Activated T-helper 2 cell treated with anti-CD3 and anti-CD28 coated beads, Interferon-gamma antibody, Interleukin-2, Interleukin-4, amounts not matched to agents 10 μg/mL and 5 μg/mL and 100 μg/mL, durations not matched to agents 14 hours and 24 hours and 36 hours (primary cell): ENCODE results near the gene ULK4. TPM values are rescaled to one million over a fixed set of nuclear protein-coding genes. Genes with fewer than 3 reads are reported as not detected.

Experiments
- DNase-seq: peaks from one replicate; pipeline ENCODE4 v3.0.0; 2021; ENCODE audit warnings: low spot score
- H3K27ac Mint-ChIP-seq: one replicate; pipeline ENCODE4 v1.8.0; 2021; ENCODE audit warnings: mixed read lengths
- H3K27me3 Mint-ChIP-seq: one replicate; pipeline ENCODE4 v1.8.0; 2021; ENCODE audit warnings: low read depth, mixed read lengths
- H3K36me3 Mint-ChIP-seq: one replicate; pipeline ENCODE4 v1.8.0; 2021; ENCODE audit warnings: low read depth, mixed read lengths
- H3K4me1 Mint-ChIP-seq: one replicate; pipeline ENCODE4 v1.8.0; 2021; ENCODE audit warnings: low read depth, mixed read lengths
- H3K4me3 Mint-ChIP-seq: one replicate; pipeline ENCODE4 v1.8.0; 2021; ENCODE audit warnings: low read depth, mild to moderate bottlenecking, moderate library complexity, mixed read lengths
- H3K9me3 Mint-ChIP-seq: one replicate; pipeline ENCODE4 v1.8.0; 2021; ENCODE audit warnings: mixed read lengths
- intact Hi-C: fragments of 100-400 bp; cut with micrococcal nuclease; formaldehyde crosslinking; loops from one replicate; pipeline ENCODE4 v1.15.1; 2023
- total RNA-seq: library from RNA; stranded (reverse); gene quantifications from 2 replicates; pipeline ENCODE4 v1.2.3, GENCODE V29; 2022

ULK4 gene
- total RNA-seq, 1 donor from 2014 or later: 7.5 TPM

GRCh38 chr3:41364736-41365135 lies 597.2 kb downstream of the ULK4 start:
- no peak overlapping the region for H3K27ac Mint-ChIP-seq
- no peaks in the 10 kb centered on the region for H3K4me1 Mint-ChIP-seq
- no peak for DNase-seq
- H3K36me3 Mint-ChIP-seq: no peaks in the 10 kb centered on the region
- intact Hi-C loops: no loop called here
- H3K27me3 Mint-ChIP-seq: no peaks in the 10 kb centered on the region
- no peaks in the 10 kb centered on the region for H3K9me3 Mint-ChIP-seq
- no peak overlapping the region for H3K4me3 Mint-ChIP-seq

- no peak overlapping the region for H3K4me3 Mint-ChIP-seq
Measured at GRCh38 chr3:41363830-41364523, 597.9 kb downstream of the ULK4 start.

GRCh38 chr3:41362638-41363559 lies 599.0 kb downstream of the ULK4 start:
- Mint-ChIP-seq H3K36me3 (no peaks in the 10 kb centered on the region), H3K9me3 (no peaks in the 10 kb centered on the region), H3K27me3 (no peaks in the 10 kb centered on the region), H3K4me1 (no peaks in the 10 kb centered on the region), H3K4me3 (no peak overlapping the region), H3K27ac (no peak overlapping the region)
- no peak for DNase-seq
- intact Hi-C loops: no loop called here

More at GRCh38 chr3:41363830-41364523, 597.9 kb downstream of the ULK4 start:
- DNase-seq: no peak
- Mint-ChIP-seq H3K36me3 (no peaks in the 10 kb centered on the region), H3K9me3 (no peaks in the 10 kb centered on the region), H3K27ac (no peak overlapping the region), H3K27me3 (no peaks in the 10 kb centered on the region), H3K4me1 (no peaks in the 10 kb centered on the region)
- intact Hi-C loops: no loop called here

GRCh38 chr3:41357271-41357670 lies 604.6 kb downstream of the ULK4 start:
- Mint-ChIP-seq H3K36me3 (no peaks in the 10 kb centered on the region), H3K27me3 (no peaks in the 10 kb centered on the region)

DNA sequence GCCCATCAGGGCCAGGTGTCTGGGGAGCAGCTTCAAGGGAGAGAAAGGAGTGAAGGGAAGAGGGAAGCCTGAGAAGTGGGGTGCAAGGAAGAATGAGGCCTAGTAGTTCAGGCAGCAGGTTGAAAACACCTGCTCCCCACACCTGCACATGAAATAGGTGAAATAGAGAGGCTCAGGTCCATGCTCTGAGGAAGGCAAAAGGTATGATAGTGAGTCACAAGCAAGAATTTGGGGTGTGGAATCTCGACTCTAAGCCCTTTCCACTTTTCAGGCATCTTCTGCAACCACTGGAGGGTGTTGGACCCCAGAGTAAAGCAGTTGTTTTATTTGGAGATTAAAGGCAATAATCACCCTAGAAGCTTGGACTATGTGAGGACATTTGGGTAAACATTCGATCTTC lies 605.1 kb downstream of the ULK4 start:
- Mint-ChIP-seq H3K9me3 (no peaks in the 10 kb centered on the region), H3K27ac (no peak overlapping the region), H3K4me1 (no peaks in the 10 kb centered on the region), H3K27me3 (no peaks in the 10 kb centered on the region), H3K4me3 (no peak overlapping the region), H3K36me3 (no peaks in the 10 kb centered on the region)
- no peak for DNase-seq
- intact Hi-C loops: no loop called here

More at GRCh38 chr3:41357271-41357670, 604.6 kb downstream of the ULK4 start:
- Mint-ChIP-seq H3K9me3 (no peaks in the 10 kb centered on the region), H3K27ac (no peak overlapping the region), H3K4me1 (no peaks in the 10 kb centered on the region), H3K4me3 (no peak overlapping the region)
- intact Hi-C loops: no loop called here
- no peak for DNase-seq

- no peaks in the 10 kb centered on the region for H3K9me3 Mint-ChIP-seq
- no peak for DNase-seq
- intact Hi-C loops: no loop called here
- H3K27me3 Mint-ChIP-seq: no peaks in the 10 kb centered on the region
- no peaks in the 10 kb centered on the region for H3K4me1 Mint-ChIP-seq
- no peak overlapping the region for H3K27ac Mint-ChIP-seq
- no peaks in the 10 kb centered on the region for H3K36me3 Mint-ChIP-seq
- no peak overlapping the region for H3K4me3 Mint-ChIP-seq
Measured at GRCh38 chr3:41352510-41352909, 609.4 kb downstream of the ULK4 start.

- H3K36me3 Mint-ChIP-seq: no peaks in the 10 kb centered on the region
- no peak overlapping the region for H3K4me3 Mint-ChIP-seq
- no peaks in the 10 kb centered on the region for H3K9me3 Mint-ChIP-seq
- intact Hi-C loops: no loop called here
- no peak overlapping the region for H3K27ac Mint-ChIP-seq
- H3K4me1 Mint-ChIP-seq: no peaks in the 10 kb centered on the region
- H3K27me3 Mint-ChIP-seq: no peaks in the 10 kb centered on the region
- DNase-seq: no peak
Measured at GRCh38 chr3:41350441-41350840, 611.5 kb downstream of the ULK4 start.

DNA sequence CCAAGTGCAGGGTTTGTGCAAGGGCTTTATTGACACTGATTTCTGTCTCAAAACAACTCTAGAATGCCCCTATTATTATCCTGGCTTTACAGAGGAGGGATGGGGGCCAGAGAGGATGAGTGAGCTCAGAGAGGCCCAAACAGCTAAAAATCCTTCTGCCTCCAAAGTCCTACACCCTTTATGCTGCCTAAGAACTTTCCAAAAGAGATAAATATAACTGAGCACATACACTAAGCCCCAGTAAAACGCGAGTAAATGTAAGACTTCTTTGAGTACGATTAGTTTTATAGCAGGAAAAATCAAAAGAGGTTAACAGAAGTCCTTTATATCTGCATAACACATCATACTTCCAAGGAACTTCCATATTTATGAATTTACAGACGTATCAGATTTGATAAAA lies 613.5 kb downstream of the ULK4 start:
- H3K4me1 Mint-ChIP-seq: no peaks in the 10 kb centered on the region
- no peak for DNase-seq
- intact Hi-C loops: no loop called here
- H3K4me3 Mint-ChIP-seq: no peak overlapping the region
- no peaks in the 10 kb centered on the region for H3K36me3 Mint-ChIP-seq
- no peaks in the 10 kb centered on the region for H3K27me3 Mint-ChIP-seq
- H3K27ac Mint-ChIP-seq: no peak overlapping the region
- H3K9me3 Mint-ChIP-seq: no peaks in the 10 kb centered on the region

- DNase-seq: no peak
- Mint-ChIP-seq H3K4me3 (no peak overlapping the region), H3K36me3 (no peaks in the 10 kb centered on the region), H3K27me3 (no peaks in the 10 kb centered on the region), H3K4me1 (no peaks in the 10 kb centered on the region), H3K27ac (no peak overlapping the region), H3K9me3 (no peaks in the 10 kb centered on the region)
- intact Hi-C loops: no loop called here
Measured at GRCh38 chr3:41346698-41347270, 615.1 kb downstream of the ULK4 start.

GRCh38 chr3:41345788-41346187 lies 616.1 kb downstream of the ULK4 start:
- no peaks in the 10 kb centered on the region for H3K36me3 Mint-ChIP-seq
- H3K9me3 Mint-ChIP-seq: no peaks in the 10 kb centered on the region
- H3K27ac Mint-ChIP-seq: no peak overlapping the region
- intact Hi-C loops: no loop called here
- H3K4me3 Mint-ChIP-seq: no peak overlapping the region
- no peak for DNase-seq
- no peaks in the 10 kb centered on the region for H3K4me1 Mint-ChIP-seq
- no peaks in the 10 kb centered on the region for H3K27me3 Mint-ChIP-seq

DNA sequence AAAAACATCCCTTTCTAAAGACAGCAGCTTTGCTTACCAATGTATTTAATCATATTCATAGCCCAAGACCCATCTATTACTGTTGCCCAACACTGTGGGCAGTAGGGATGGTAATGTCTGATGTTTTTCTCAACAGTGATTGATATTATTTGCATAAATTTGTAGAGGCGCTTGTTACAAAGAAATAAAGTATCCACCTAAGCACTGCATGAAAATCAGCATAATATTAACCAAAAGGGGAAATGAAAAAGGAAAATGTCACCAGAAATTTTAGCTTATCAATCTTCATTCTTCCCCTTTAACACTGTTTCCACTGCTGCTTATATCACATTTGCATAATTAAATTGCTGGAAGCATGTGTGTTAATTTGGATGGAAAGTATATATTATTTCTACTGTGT lies 622.1 kb downstream of the ULK4 start:
- H3K36me3 Mint-ChIP-seq: no peaks in the 10 kb centered on the region
- no peak overlapping the region for H3K4me3 Mint-ChIP-seq
- no peaks in the 10 kb centered on the region for H3K4me1 Mint-ChIP-seq
- no peaks in the 10 kb centered on the region for H3K27me3 Mint-ChIP-seq
- no peaks in the 10 kb centered on the region for H3K9me3 Mint-ChIP-seq
- intact Hi-C loops: no loop called here
- H3K27ac Mint-ChIP-seq: no peak overlapping the region
- no peak for DNase-seq

- Mint-ChIP-seq H3K4me3 (no peak overlapping the region), H3K27ac (no peak overlapping the region), H3K36me3 (no peaks in the 10 kb centered on the region), H3K4me1 (no peaks in the 10 kb centered on the region), H3K27me3 (no peaks in the 10 kb centered on the region), H3K9me3 (no peaks in the 10 kb centered on the region)
- intact Hi-C loops: no loop called here
- no peak for DNase-seq
Measured at GRCh38 chr3:41338276-41338675, 623.6 kb downstream of the ULK4 start.

- Mint-ChIP-seq H3K9me3 (no peaks in the 10 kb centered on the region), H3K27me3 (no peaks in the 10 kb centered on the region), H3K27ac (no peak overlapping the region), H3K4me1 (no peaks in the 10 kb centered on the region), H3K36me3 (no peaks in the 10 kb centered on the region), H3K4me3 (no peak overlapping the region)
- intact Hi-C loops: no loop called here
- no peak for DNase-seq
Measured at GRCh38 chr3:41334426-41334825, 627.5 kb downstream of the ULK4 start.
